H9 (cell line): ENCODE data around the gene SPECC1. TPM values are rescaled to one million over a fixed set of nuclear protein-coding genes. Genes with fewer than 3 reads are reported as not detected.

Experiments used
- DNase-seq: peaks from one replicate; pipeline ENCODE4 v3.0.0-alpha.2; 2017
- H2AFZ ChIP-seq: one replicate; pipeline ENCODE4 v1.6.1; 2013; ENCODE audit warnings: mild to moderate bottlenecking, low read length, control low read depth, moderate library complexity
- H2AK5ac ChIP-seq: 2 replicates; pipeline ENCODE4 v1.6.1; 2013; ENCODE audit warnings: low read length, control low read depth, mixed read lengths; ENCODE audit not compliant: insufficient read length
- H2BK120ac ChIP-seq: one replicate; pipeline ENCODE4 v1.6.1; 2013; ENCODE audit warnings: low read depth, mild to moderate bottlenecking, low read length, control low read depth, inconsistent platforms; ENCODE audit not compliant: poor library complexity, severe bottlenecking
- H2BK12ac ChIP-seq: 2 replicates; pipeline ENCODE4 v1.6.1; 2013; ENCODE audit warnings: low read length, control low read depth, mixed read lengths, low read depth; ENCODE audit not compliant: insufficient read length
- H2BK15ac ChIP-seq: 2 replicates; pipeline ENCODE4 v1.6.1; 2013; ENCODE audit warnings: low read depth, low read length, control low read depth
- H2BK20ac ChIP-seq: one replicate; pipeline ENCODE4 v1.6.1; 2013; ENCODE audit warnings: low read depth, mild to moderate bottlenecking, low read length, control low read depth, inconsistent platforms; ENCODE audit not compliant: poor library complexity, severe bottlenecking
- H2BK5ac ChIP-seq: 2 replicates; pipeline ENCODE4 v1.6.1; 2013; ENCODE audit warnings: low read length, control low read depth, mixed read lengths; ENCODE audit not compliant: insufficient read length
- H3K14ac ChIP-seq: 2 replicates; pipeline ENCODE4 v1.6.1; 2013; ENCODE audit warnings: low read length, control low read depth; ENCODE audit not compliant: insufficient read depth
- H3K18ac ChIP-seq: 2 replicates; pipeline ENCODE4 v1.6.1; 2013; ENCODE audit warnings: low read depth, mild to moderate bottlenecking, mixed read lengths, low read length, control low read depth; ENCODE audit not compliant: insufficient read length
- H3K23ac ChIP-seq: 2 replicates; pipeline ENCODE4 v1.6.1; 2013; ENCODE audit warnings: low read length, control low read depth, mixed read lengths, low read depth; ENCODE audit not compliant: insufficient read length
- H3K23me2 ChIP-seq: 2 replicates; pipeline ENCODE4 v1.6.1; 2013; ENCODE audit warnings: low read depth, mild to moderate bottlenecking, mixed read lengths, low read length, control low read depth; ENCODE audit not compliant: insufficient read length, poor library complexity, severe bottlenecking
- H3K27ac ChIP-seq: 2 replicates; pipeline ENCODE4 v1.5.1; 2013; ENCODE audit warnings: low read length, control low read depth, mixed read lengths, low read depth; ENCODE audit not compliant: insufficient read length
- H3K27me3 ChIP-seq: 2 replicates; pipeline ENCODE4 v1.6.1; 2013; ENCODE audit warnings: low read length, control low read depth, inconsistent platforms; ENCODE audit not compliant: insufficient read depth
- H3K4ac ChIP-seq: 2 replicates; pipeline ENCODE4 v1.6.1; 2013; ENCODE audit warnings: low read depth, mild to moderate bottlenecking, control low read depth, inconsistent platforms, low read length, moderate library complexity
- H3K4me1 ChIP-seq: 2 replicates; pipeline ENCODE4 v1.6.1; 2013; ENCODE audit warnings: low read length, control low read depth, inconsistent platforms; ENCODE audit not compliant: insufficient read depth
- H3K4me2 ChIP-seq: 2 replicates; pipeline ENCODE4 v1.6.1; 2013; ENCODE audit warnings: low read length, control low read depth, mixed read lengths; ENCODE audit not compliant: insufficient read length, insufficient read depth
- H3K56ac ChIP-seq: 2 replicates; pipeline ENCODE4 v1.6.1; 2013; ENCODE audit warnings: low read depth, mild to moderate bottlenecking, mixed read lengths, low read length, control low read depth; ENCODE audit not compliant: insufficient read length
- H3K79me1 ChIP-seq: 2 replicates; pipeline ENCODE4 v1.6.1; 2013; ENCODE audit warnings: low read depth, mild to moderate bottlenecking, moderate library complexity, low read length, control low read depth, inconsistent platforms; ENCODE audit not compliant: insufficient read depth, poor library complexity, severe bottlenecking
- H3K79me2 ChIP-seq: 2 replicates; pipeline ENCODE4 v1.6.1; 2013; ENCODE audit warnings: low read length, control low read depth, inconsistent platforms; ENCODE audit not compliant: insufficient read depth
- H3K9ac ChIP-seq: 2 replicates; pipeline ENCODE4 v1.6.1; 2013; ENCODE audit warnings: low read length, control low read depth, mixed read lengths; ENCODE audit not compliant: insufficient read length; ENCODE audit errors: extremely low read depth
- H3K9me3 ChIP-seq: one replicate; pipeline ENCODE4 v1.6.1; 2013; ENCODE audit warnings: low read depth, low read length, inconsistent platforms; ENCODE audit not compliant: control insufficient read depth
- H3T11ph ChIP-seq: one replicate; pipeline ENCODE4 v1.6.1; 2013; ENCODE audit warnings: mild to moderate bottlenecking, low read length, control low read depth, inconsistent platforms
- H4K20me1 ChIP-seq: one replicate; pipeline ENCODE4 v1.6.1; 2013; ENCODE audit not compliant: control insufficient read depth, insufficient read length, insufficient read depth
- H4K5ac ChIP-seq: 2 replicates; pipeline ENCODE4 v1.6.1; 2013; ENCODE audit warnings: low read depth, mild to moderate bottlenecking, mixed read lengths, low read length, control low read depth; ENCODE audit not compliant: insufficient read length
- H4K8ac ChIP-seq: replicated peaks from 2 replicates; pipeline ENCODE4 v1.6.1; 2013; ENCODE audit warnings: low read length, control low read depth, mixed read lengths, low read depth; ENCODE audit not compliant: insufficient read length
- H4K91ac ChIP-seq: 2 replicates; pipeline ENCODE4 v1.6.1; 2013; ENCODE audit warnings: low read depth, mild to moderate bottlenecking, moderate library complexity, mixed read lengths, low read length, control low read depth; ENCODE audit not compliant: insufficient read length
- H3K27ac Mint-ChIP-seq, 3 experiments: 2 replicates in 2 of 3; 3 replicates in 1 of 3; pipeline ENCODE4 v1.8.0; 2020 to 2021; ENCODE audit warnings: mixed read lengths in 3 of 3, mild to moderate bottlenecking in 1 of 3, moderate library complexity in 1 of 3
- H3K27me3 Mint-ChIP-seq: 2 replicates; pipeline ENCODE4 v1.8.0; 2021; ENCODE audit warnings: low read depth, mild to moderate bottlenecking, moderate library complexity, mixed read lengths
- H3K36me3 Mint-ChIP-seq, 3 experiments: 2 replicates in 2 of 3; 3 replicates in 1 of 3; pipeline ENCODE4 v1.8.0; 2020 to 2021; ENCODE audit warnings: low read depth in 3 of 3, mixed read lengths in 3 of 3; ENCODE audit not compliant: insufficient read depth in 1 of 3
- H3K4me1 Mint-ChIP-seq, 2 experiments: 2 replicates each; pipeline ENCODE4 v1.8.0; 2020; ENCODE audit warnings: mixed read lengths in 2 of 2
- H3K4me3 Mint-ChIP-seq, 2 experiments: 2 replicates in 1 of 2; 3 replicates in 1 of 2; pipeline ENCODE4 v1.8.0; 2020 to 2021; ENCODE audit warnings: mild to moderate bottlenecking in 2 of 2, mixed read lengths in 2 of 2, moderate library complexity in 1 of 2
- H3K9me3 Mint-ChIP-seq, 2 experiments: 2 replicates in 1 of 2; 3 replicates in 1 of 2; pipeline ENCODE4 v1.8.0; 2020; ENCODE audit warnings: mild to moderate bottlenecking in 2 of 2, mixed read lengths in 2 of 2, moderate library complexity in 1 of 2
- WGBS: extraction: QIAGEN DNeasy Blood & Tissue Kit; methylation state at CpG from one replicate; pipeline ENCODE4 v1.1.7; 2013; ENCODE audit warnings: missing lambda C conversion rate, low lambda C conversion rate, mixed read lengths; ENCODE audit not compliant: insufficient read length; ENCODE audit errors: extremely low coverage; 5-methylcytosine and 5-hydroxymethylcytosine counted together
- total RNA-seq: library from RNA; stranded (reverse); gene quantifications from 2 replicates; pipeline ENCODE4 v1.2.1, GENCODE V29; 2021
- TF ChIP-seq, protein P1 (sequence below): fragments of 200-600 bp; sonication (generic); conservative IDR thresholded peaks from 3 replicates; pipeline ENCODE4 v1.8.0; 2021; ENCODE audit warnings: antibody characterized with exemption, mild to moderate bottlenecking

The SPECC1 gene
- total RNA-seq, 1 experiment from 2014 or later = 65.7 TPM

DNA sequence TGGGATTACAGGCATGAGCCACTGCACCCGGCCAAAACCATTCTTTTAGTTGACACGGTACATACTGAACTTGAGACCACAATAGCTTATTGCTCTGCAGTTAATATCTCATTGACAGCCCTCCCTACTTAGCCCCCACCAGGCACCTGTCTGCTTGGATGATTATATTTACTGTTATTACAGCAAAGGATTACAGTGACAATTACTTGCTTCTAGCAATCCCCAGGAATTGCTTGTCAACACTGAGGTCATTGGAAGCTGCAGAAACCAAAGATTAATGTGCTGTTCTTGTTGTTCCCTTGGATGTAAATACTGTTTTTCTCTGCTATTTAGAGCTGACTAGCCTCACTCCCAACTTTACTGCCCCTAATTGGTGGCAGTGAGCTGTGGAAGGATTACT is 247.0 kb downstream of the SPECC1 start:
- no peak overlapping the region for H3K56ac ChIP-seq
- H2AK5ac ChIP-seq = no peak overlapping the region
- no peaks in the 10 kb centered on the region for H3K9me3 ChIP-seq
- Mint-ChIP-seq H3K27me3 (no peaks in the 10 kb centered on the region; the same call in 1 of the 2 replicates), H3K4me3 (no peak overlapping the region), H3K4me1 (no peaks in the 10 kb centered on the region; a peak in 1 of 4 replicates), H3K36me3 (peaks cover 28 to 64% (median 57%) of the 10 kb centered on the region in 3 experiments; a peak in 6 of 7 replicates), H3K9me3 (no peaks in the 10 kb centered on the region), H3K27ac (peak overlapping the region in 1 of 3 experiments; percentile 47; a peak in 2 of 7 replicates)
- H3K18ac ChIP-seq = no peak overlapping the region
- no peaks in the 10 kb centered on the region for H3K4me1 ChIP-seq
- H2BK15ac ChIP-seq = no peak overlapping the region
- H3K4ac ChIP-seq = no peak overlapping the region
- no peak overlapping the region for H2BK120ac ChIP-seq
- no peak overlapping the region for H3K4me2 ChIP-seq
- H4K91ac ChIP-seq = no peak overlapping the region
- no peaks in the 10 kb centered on the region for H3K23me2 ChIP-seq
- peaks cover 4% of the 10 kb centered on the region for H4K20me1 ChIP-seq
- no peak overlapping the region for H2AFZ ChIP-seq
- H3K23ac ChIP-seq = no peak overlapping the region
- H3T11ph ChIP-seq = no peak overlapping the region
- WGBS = no CpG with 5 or more reads among the region's 2 CpGs
- no peaks in the 10 kb centered on the region for H3K27me3 ChIP-seq
- no peak for DNase-seq
- no peak overlapping the region for H3K14ac ChIP-seq
- no peaks in the 10 kb centered on the region for H3K79me1 ChIP-seq
- no peak overlapping the region for H4K8ac ChIP-seq
- TF ChIP-seq, protein P1, sequence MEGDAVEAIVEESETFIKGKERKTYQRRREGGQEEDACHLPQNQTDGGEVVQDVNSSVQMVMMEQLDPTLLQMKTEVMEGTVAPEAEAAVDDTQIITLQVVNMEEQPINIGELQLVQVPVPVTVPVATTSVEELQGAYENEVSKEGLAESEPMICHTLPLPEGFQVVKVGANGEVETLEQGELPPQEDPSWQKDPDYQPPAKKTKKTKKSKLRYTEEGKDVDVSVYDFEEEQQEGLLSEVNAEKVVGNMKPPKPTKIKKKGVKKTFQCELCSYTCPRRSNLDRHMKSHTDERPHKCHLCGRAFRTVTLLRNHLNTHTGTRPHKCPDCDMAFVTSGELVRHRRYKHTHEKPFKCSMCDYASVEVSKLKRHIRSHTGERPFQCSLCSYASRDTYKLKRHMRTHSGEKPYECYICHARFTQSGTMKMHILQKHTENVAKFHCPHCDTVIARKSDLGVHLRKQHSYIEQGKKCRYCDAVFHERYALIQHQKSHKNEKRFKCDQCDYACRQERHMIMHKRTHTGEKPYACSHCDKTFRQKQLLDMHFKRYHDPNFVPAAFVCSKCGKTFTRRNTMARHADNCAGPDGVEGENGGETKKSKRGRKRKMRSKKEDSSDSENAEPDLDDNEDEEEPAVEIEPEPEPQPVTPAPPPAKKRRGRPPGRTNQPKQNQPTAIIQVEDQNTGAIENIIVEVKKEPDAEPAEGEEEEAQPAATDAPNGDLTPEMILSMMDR = no peak
- H2BK20ac ChIP-seq = no peak overlapping the region
- no peak overlapping the region for H2BK5ac ChIP-seq
- H3K27ac ChIP-seq = no peak overlapping the region
- H3K79me2 ChIP-seq = no peaks in the 10 kb centered on the region
- no peak overlapping the region for H2BK12ac ChIP-seq
- no peak overlapping the region for H4K5ac ChIP-seq
- no peak overlapping the region for H3K9ac ChIP-seq
